Measurements from ENCODE around the gene ARHGAP25. TPM values are rescaled to one million over a fixed set of nuclear protein-coding genes. Genes with fewer than 3 reads are reported as not detected.

ARHGAP25 gene
- total and polyA plus RNA-seq, 11 donors: 2.6 to 27.9 (median 4.8) TPM

- no peak for DNase-seq
- TF ChIP-seq, protein P1, sequence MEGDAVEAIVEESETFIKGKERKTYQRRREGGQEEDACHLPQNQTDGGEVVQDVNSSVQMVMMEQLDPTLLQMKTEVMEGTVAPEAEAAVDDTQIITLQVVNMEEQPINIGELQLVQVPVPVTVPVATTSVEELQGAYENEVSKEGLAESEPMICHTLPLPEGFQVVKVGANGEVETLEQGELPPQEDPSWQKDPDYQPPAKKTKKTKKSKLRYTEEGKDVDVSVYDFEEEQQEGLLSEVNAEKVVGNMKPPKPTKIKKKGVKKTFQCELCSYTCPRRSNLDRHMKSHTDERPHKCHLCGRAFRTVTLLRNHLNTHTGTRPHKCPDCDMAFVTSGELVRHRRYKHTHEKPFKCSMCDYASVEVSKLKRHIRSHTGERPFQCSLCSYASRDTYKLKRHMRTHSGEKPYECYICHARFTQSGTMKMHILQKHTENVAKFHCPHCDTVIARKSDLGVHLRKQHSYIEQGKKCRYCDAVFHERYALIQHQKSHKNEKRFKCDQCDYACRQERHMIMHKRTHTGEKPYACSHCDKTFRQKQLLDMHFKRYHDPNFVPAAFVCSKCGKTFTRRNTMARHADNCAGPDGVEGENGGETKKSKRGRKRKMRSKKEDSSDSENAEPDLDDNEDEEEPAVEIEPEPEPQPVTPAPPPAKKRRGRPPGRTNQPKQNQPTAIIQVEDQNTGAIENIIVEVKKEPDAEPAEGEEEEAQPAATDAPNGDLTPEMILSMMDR (IDR thresholded peaks at IDR 0.05): no peak
- TF ChIP-seq POLR2A (IDR thresholded peaks at IDR 0.05): no peak
- intact Hi-C loops (cut with DNase I): no loop called here
- Histone ChIP-seq H3K4me1 (peaks cover 0 to 40% (median 3%) of the 10 kb centered on the region in 12 donors), H3K9me3 (no peaks in the 10 kb centered on the region), H3K27ac (no peak overlapping the region), H3K4me3 (no peak overlapping the region), H3K36me3 (peaks cover 0 to 90% (median 59%) of the 10 kb centered on the region in 9 donors), H3K27me3 (no peaks in the 10 kb centered on the region)
- ATAC-seq: no peak
- WGBS, 4 donors: 92 to 97% (median 96%) methylated on average over 3 of the region's 3 CpGs
Observed at GRCh38 chr2:68813596-68813995, 79.0 kb downstream of the ARHGAP25 start.

DNA sequence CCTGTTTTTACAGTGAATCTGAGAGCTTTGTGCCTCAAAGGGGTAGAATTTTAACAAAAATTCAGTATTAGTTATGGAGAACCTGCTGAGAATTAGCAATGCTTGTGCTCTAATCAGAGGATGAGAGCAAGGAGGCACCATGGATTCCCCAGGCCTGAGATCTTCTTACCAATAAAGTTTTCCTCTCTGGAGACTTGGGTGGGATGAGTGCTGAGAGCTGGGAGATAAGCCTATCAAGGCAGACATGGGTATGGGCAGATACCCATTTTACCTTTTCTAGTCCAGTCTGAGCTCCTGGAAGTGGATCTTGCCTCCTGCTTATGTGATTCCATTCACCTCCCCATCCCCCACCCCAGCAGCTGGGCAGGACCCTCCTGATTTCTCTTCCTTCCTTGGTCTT is 82.7 kb downstream of the ARHGAP25 start:
- no peak for ATAC-seq
- Histone ChIP-seq H3K9me3 (no peaks in the 10 kb centered on the region), H3K4me3 (no peak overlapping the region), H3K27me3 (no peaks in the 10 kb centered on the region), H3K4me1 (peaks cover 0 to 14% (median 1%) of the 10 kb centered on the region in 12 donors), H3K27ac (no peak overlapping the region), H3K36me3 (peaks cover 0 to 98% (median 81%) of the 10 kb centered on the region in 9 donors)
- TF ChIP-seq, protein P1 (IDR thresholded peaks at IDR 0.05): no peak
- intact Hi-C loops (cut with DNase I): loop anchor here in 1 of 10 donors (5.0 kb wide), 1 partner anchor 35 kb away; no protein-coding TSS in a partner anchor
- DNase-seq: no peak

DNA sequence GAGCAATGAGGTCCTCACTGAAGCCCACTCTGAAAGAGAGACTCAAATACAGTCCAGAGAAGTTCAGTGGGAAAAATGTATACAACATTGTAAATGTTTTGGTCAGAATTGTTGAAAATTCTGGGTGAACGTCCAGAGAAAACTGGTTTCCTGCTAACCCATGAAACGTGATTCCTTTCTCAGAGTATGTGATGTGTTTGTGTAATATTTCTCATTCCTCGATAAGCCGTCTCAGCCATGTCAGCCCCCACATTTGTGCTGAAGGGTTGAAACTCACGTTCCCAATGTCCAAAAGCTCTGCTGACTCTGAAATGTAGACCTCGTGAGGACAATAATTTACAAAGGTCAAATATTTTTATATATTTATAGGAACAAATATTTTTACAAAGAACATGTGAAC is 84.9 kb downstream of the ARHGAP25 start:
- TF ChIP-seq, protein P1 (IDR thresholded peaks at IDR 0.05): no peak
- TF ChIP-seq POLR2A (IDR thresholded peaks at IDR 0.05): no peak
- peaks cover 0 to 100% (median 77%) of the 10 kb centered on the region in 9 donors for H3K36me3 ChIP-seq
- ATAC-seq (no peak), DNase-seq (no peak)
- no peaks in the 10 kb centered on the region for H3K9me3 ChIP-seq
- H3K4me3 ChIP-seq: no peak overlapping the region
- H3K27ac ChIP-seq: no peak overlapping the region
- intact Hi-C loops (cut with DNase I): loop anchor here in 1 of 10 donors (5.0 kb wide), 1 partner anchor 37 kb away; no protein-coding TSS in a partner anchor
- no peaks in the 10 kb centered on the region for H3K27me3 ChIP-seq
- peaks cover 0 to 13% (median 4%) of the 10 kb centered on the region in 12 donors for H3K4me1 ChIP-seq
- WGBS, 4 donors: 81 to 89% (median 86%) methylated on average over 6 of the region's 6 CpGs

GRCh38 chr2:68822207-68822872 is 87.7 kb downstream of the ARHGAP25 start:
- DNase-seq (peak in 1 of 5 donors; percentile 25), ATAC-seq (peak in 3 of 4 donors; percentile 16 to 71 (median 38))
- TF ChIP-seq POLR2A (IDR thresholded peaks at IDR 0.05): no peak
- TF ChIP-seq, protein P1 (IDR thresholded peaks at IDR 0.05): no peak
- H3K36me3 ChIP-seq: peaks cover 0 to 100% (median 60%) of the 10 kb centered on the region in 9 donors
- H3K9me3 ChIP-seq: no peaks in the 10 kb centered on the region
- intact Hi-C loops (cut with DNase I): no loop called here
- peaks cover 0 to 29% (median 4%) of the 10 kb centered on the region in 12 donors for H3K4me1 ChIP-seq
- no peak overlapping the region for H3K4me3 ChIP-seq
- WGBS, 4 donors: 59 to 82% (median 71%) methylated on average over 15 of the region's 15 CpGs
- H3K27me3 ChIP-seq: no peaks in the 10 kb centered on the region
- H3K27ac ChIP-seq: peak overlapping the region in 8 of 12 donors; percentile 0 to 58 (median 21)

Measured in heart left ventricle (tissue), 16 donors.